Amygdala (tissue), 56 donors: ENCODE measurements around the gene AK9.

Experiments used
- DNase-seq, 56 donors: peaks; one replicate each; lab custom pipeline; 2025; lab: John Stamatoyannopoulos, UW

The AK9 gene

GRCh38 chr6:109449064-109449794, 241.8 kb downstream of the AK9 start:
- DNase-seq = no peak

GRCh38 chr6:109448615-109449014, 242.4 kb downstream of the AK9 start:
- DNase-seq = no peak

- no peak for DNase-seq
These were observed 243.0 kb downstream of the AK9 start for GRCh38 chr6:109447878-109448555.

- DNase-seq = no peak
These were observed 243.9 kb downstream of the AK9 start for GRCh38 chr6:109447087-109447486.

GRCh38 chr6:109446541-109446940, 244.5 kb downstream of the AK9 start:
- DNase-seq = no peak

- DNase-seq = no peak
These were observed 244.9 kb downstream of the AK9 start for GRCh38 chr6:109446072-109446471.

GRCh38 chr6:109445382-109445781, 245.6 kb downstream of the AK9 start:
- no peak for DNase-seq

- no peak for DNase-seq
These were observed 247.5 kb downstream of the AK9 start for GRCh38 chr6:109443425-109443950.
